Neural crest cell (in vitro differentiated cells): ENCODE measurements around the gene RIMBP2. TPM values are rescaled to one million over a fixed set of nuclear protein-coding genes. Genes with fewer than 3 reads are reported as not detected.

Experiments
- DNase-seq: peaks from one replicate; pipeline ENCODE4 v3.0.0; 2021; ENCODE audit warnings: low read depth, mixed read lengths, low spot score
- H3K27ac Mint-ChIP-seq: one replicate; pipeline ENCODE4 v1.8.0; 2021; ENCODE audit warnings: mild to moderate bottlenecking, mixed read lengths; ENCODE audit not compliant: unreplicated experiment
- H3K27me3 Mint-ChIP-seq: 2 replicates; pipeline ENCODE4 v1.8.0; 2021; ENCODE audit warnings: low read depth, mild to moderate bottlenecking, mixed read lengths
- H3K36me3 Mint-ChIP-seq: 2 replicates; pipeline ENCODE4 v1.8.0; 2021; ENCODE audit warnings: low read depth, mild to moderate bottlenecking, mixed read lengths
- H3K4me1 Mint-ChIP-seq: 2 replicates; pipeline ENCODE4 v1.8.0; 2021; ENCODE audit warnings: mixed read lengths
- H3K4me3 Mint-ChIP-seq: one replicate; pipeline ENCODE4 v1.8.0; 2021; ENCODE audit warnings: mild to moderate bottlenecking, mixed read lengths
- H3K9me3 Mint-ChIP-seq: 2 replicates; pipeline ENCODE4 v1.8.0; 2021; ENCODE audit warnings: mixed read lengths
- CTCF ChIP-seq: fragments of 200-600 bp; sonication (generic); conservative IDR thresholded peaks from 2 replicates; pipeline ENCODE4 v1.5.0; 2021; ENCODE audit warnings: antibody characterized with exemption, mild to moderate bottlenecking
- total RNA-seq: library from RNA; stranded (reverse); gene quantifications from 2 replicates; pipeline ENCODE4 v1.2.1, GENCODE V29; 2021

The RIMBP2 gene
- total RNA-seq, 1 donor from 2014 or later, result 5.9 TPM

GRCh38 chr12:130583800-130584199, 132.3 kb downstream of the RIMBP2 start:
- DNase-seq, result no peak
- H3K9me3 Mint-ChIP-seq, result peaks cover 6% of the 10 kb centered on the region
- H3K27me3 Mint-ChIP-seq, result peaks cover 11% of the 10 kb centered on the region
- H3K4me1 Mint-ChIP-seq, result peaks cover 9% of the 10 kb centered on the region
- no peak overlapping the region for H3K4me3 Mint-ChIP-seq
- H3K27ac Mint-ChIP-seq, result no peak overlapping the region
- no peaks in the 10 kb centered on the region for H3K36me3 Mint-ChIP-seq
- no peak for TF ChIP-seq CTCF

GRCh38 chr12:130583317-130583716, 132.8 kb downstream of the RIMBP2 start:
- Mint-ChIP-seq H3K27me3 (peaks cover 9% of the 10 kb centered on the region), H3K4me3 (no peak overlapping the region), H3K27ac (no peak overlapping the region), H3K4me1 (peaks cover 4% of the 10 kb centered on the region), H3K36me3 (no peaks in the 10 kb centered on the region), H3K9me3 (peaks cover 4% of the 10 kb centered on the region)
- DNase-seq, result no peak
- TF ChIP-seq CTCF, result no peak

- no peaks in the 10 kb centered on the region for H3K36me3 Mint-ChIP-seq
Measured at GRCh38 chr12:130582286-130582685, 133.8 kb downstream of the RIMBP2 start.

GRCh38 chr12:130581782-130582181, 134.3 kb downstream of the RIMBP2 start:
- H3K27ac Mint-ChIP-seq, result no peak overlapping the region
- H3K9me3 Mint-ChIP-seq, result no peaks in the 10 kb centered on the region
- no peaks in the 10 kb centered on the region for H3K36me3 Mint-ChIP-seq
- no peak for TF ChIP-seq CTCF
- no peaks in the 10 kb centered on the region for H3K4me1 Mint-ChIP-seq
- no peak for DNase-seq
- peaks cover 3% of the 10 kb centered on the region for H3K27me3 Mint-ChIP-seq
- H3K4me3 Mint-ChIP-seq, result no peak overlapping the region

More at GRCh38 chr12:130582286-130582685, 133.8 kb downstream of the RIMBP2 start:
- no peak for TF ChIP-seq CTCF
- H3K9me3 Mint-ChIP-seq, result no peaks in the 10 kb centered on the region
- H3K4me1 Mint-ChIP-seq, result no peaks in the 10 kb centered on the region
- no peak overlapping the region for H3K4me3 Mint-ChIP-seq
- H3K27ac Mint-ChIP-seq, result no peak overlapping the region
- H3K27me3 Mint-ChIP-seq, result peaks cover 3% of the 10 kb centered on the region
- DNase-seq, result no peak

GRCh38 chr12:130579231-130579630, 136.9 kb downstream of the RIMBP2 start:
- no peak for DNase-seq
- TF ChIP-seq CTCF, result no peak
- Mint-ChIP-seq H3K27ac (no peak overlapping the region), H3K36me3 (no peaks in the 10 kb centered on the region), H3K4me1 (no peaks in the 10 kb centered on the region), H3K4me3 (no peak overlapping the region), H3K9me3 (no peaks in the 10 kb centered on the region), H3K27me3 (no peaks in the 10 kb centered on the region)

GRCh38 chr12:130577351-130577750, 138.7 kb downstream of the RIMBP2 start:
- H3K4me1 Mint-ChIP-seq, result no peaks in the 10 kb centered on the region
- no peaks in the 10 kb centered on the region for H3K36me3 Mint-ChIP-seq
- TF ChIP-seq CTCF, result no peak
- H3K4me3 Mint-ChIP-seq, result no peak overlapping the region
- H3K27ac Mint-ChIP-seq, result no peak overlapping the region
- H3K9me3 Mint-ChIP-seq, result no peaks in the 10 kb centered on the region
- no peak for DNase-seq
- H3K27me3 Mint-ChIP-seq, result no peaks in the 10 kb centered on the region
